IMR-90 (cell line): ENCODE data around the gene RTKN.
A peak's percentile ranks its signal among the peaks of the same experiment; 100 is the strongest.

Experiments
- BHLHE40 ChIP-seq: fragments of 150-350 bp; IDR thresholded peaks from 2 replicates; pipeline ENCODE4 v1.6.1; 2016; ENCODE audit warnings: mild to moderate bottlenecking, low read depth, low read length
- CEBPB ChIP-seq: IDR thresholded peaks from 2 replicates; pipeline ENCODE4 v1.6.1; 2012; ENCODE audit warnings: low read depth, low read length, improper control_type of control experiment
- CHD1 ChIP-seq: IDR thresholded peaks from 2 replicates; pipeline ENCODE4 v1.6.1; 2012; ENCODE audit warnings: low read depth, low read length, improper control_type of control experiment
- FOS ChIP-seq: fragments of 150-350 bp; IDR thresholded peaks from 2 replicates; pipeline ENCODE4 v1.6.1; 2016; ENCODE audit warnings: low read depth, low read length
- MAFK ChIP-seq: IDR thresholded peaks from 2 replicates; pipeline ENCODE4 v1.6.1; 2012; ENCODE audit warnings: low read depth, low read length, improper control_type of control experiment
- MXI1 ChIP-seq: IDR thresholded peaks from 2 replicates; pipeline ENCODE4 v1.6.1; 2012; ENCODE audit warnings: low read depth, mild to moderate bottlenecking, low read length, moderate library complexity, borderline replicate concordance
- POLR2A ChIP-seq: IDR thresholded peaks from 2 replicates; pipeline ENCODE4 v1.6.1; 2012; ENCODE audit warnings: mild to moderate bottlenecking, low read depth, low read length
- RAD21 ChIP-seq: IDR thresholded peaks from 2 replicates; pipeline ENCODE4 v1.6.1; 2012; ENCODE audit warnings: low read length, improper control_type of control experiment
- RFX5 ChIP-seq: IDR thresholded peaks from 2 replicates; pipeline ENCODE4 v1.8.0; 2012; ENCODE audit warnings: low read depth, mild to moderate bottlenecking, low read length, moderate library complexity
- SMC3 ChIP-seq: fragments of 150-350 bp; IDR thresholded peaks from 2 replicates; pipeline ENCODE4 v1.6.1; 2016; ENCODE audit warnings: low read depth, mild to moderate bottlenecking, antibody characterized with exemption, low read length, moderate library complexity
- TF ChIP-seq, protein P1 (sequence below): fragments of 150-350 bp; IDR thresholded peaks from 2 replicates; pipeline ENCODE4 v1.6.1; 2017; ENCODE audit warnings: mild to moderate bottlenecking, antibody characterized with exemption, low read length, low read depth
- TF ChIP-seq, protein P2 (sequence below): conservative IDR thresholded peaks from 2 replicates; pipeline ENCODE4 v1.5.1; 2012; ENCODE audit warnings: mild to moderate bottlenecking, low read depth, low read length, improper control_type of control experiment

DNA sequence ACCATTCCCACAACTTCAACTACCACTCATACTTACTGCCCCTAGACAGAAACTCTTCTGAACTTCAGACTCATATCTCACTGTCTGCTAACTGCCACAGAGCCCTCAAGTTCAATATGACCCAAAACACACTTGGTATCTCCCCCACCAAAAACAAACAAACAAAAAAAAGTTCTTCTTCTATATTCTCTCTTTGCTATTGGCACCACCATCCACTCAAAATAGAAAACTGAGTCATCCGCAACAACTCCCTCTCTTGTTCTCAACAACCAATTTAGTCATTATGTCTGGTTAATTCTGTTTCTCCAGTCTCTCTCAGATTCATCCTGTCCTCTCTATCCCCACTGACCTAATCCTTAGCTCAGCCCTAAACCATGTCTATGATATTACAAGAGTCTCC, 54.4 kb downstream of the RTKN start:
- TF ChIP-seq, protein P1, sequence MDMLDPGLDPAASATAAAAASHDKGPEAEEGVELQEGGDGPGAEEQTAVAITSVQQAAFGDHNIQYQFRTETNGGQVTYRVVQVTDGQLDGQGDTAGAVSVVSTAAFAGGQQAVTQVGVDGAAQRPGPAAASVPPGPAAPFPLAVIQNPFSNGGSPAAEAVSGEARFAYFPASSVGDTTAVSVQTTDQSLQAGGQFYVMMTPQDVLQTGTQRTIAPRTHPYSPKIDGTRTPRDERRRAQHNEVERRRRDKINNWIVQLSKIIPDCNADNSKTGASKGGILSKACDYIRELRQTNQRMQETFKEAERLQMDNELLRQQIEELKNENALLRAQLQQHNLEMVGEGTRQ, result no peak
- TF ChIP-seq POLR2A (no peak), MXI1 (no peak), RAD21 (no peak), MAFK (no peak), CHD1 (no peak), BHLHE40 (no peak), RFX5 (no peak), SMC3 (no peak), CEBPB (no peak), FOS (peak; percentile 13; the same call in 1 of the 2 replicates)
- TF ChIP-seq, protein P2, sequence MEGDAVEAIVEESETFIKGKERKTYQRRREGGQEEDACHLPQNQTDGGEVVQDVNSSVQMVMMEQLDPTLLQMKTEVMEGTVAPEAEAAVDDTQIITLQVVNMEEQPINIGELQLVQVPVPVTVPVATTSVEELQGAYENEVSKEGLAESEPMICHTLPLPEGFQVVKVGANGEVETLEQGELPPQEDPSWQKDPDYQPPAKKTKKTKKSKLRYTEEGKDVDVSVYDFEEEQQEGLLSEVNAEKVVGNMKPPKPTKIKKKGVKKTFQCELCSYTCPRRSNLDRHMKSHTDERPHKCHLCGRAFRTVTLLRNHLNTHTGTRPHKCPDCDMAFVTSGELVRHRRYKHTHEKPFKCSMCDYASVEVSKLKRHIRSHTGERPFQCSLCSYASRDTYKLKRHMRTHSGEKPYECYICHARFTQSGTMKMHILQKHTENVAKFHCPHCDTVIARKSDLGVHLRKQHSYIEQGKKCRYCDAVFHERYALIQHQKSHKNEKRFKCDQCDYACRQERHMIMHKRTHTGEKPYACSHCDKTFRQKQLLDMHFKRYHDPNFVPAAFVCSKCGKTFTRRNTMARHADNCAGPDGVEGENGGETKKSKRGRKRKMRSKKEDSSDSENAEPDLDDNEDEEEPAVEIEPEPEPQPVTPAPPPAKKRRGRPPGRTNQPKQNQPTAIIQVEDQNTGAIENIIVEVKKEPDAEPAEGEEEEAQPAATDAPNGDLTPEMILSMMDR, result no peak
